Gastroesophageal sphincter (tissue), 3 donors: ENCODE results near the gene NRROS.

Experiments used
- EP300 ChIP-seq: sonication (generic); formaldehyde crosslinking; IDR thresholded peaks from one replicate; pipeline ENCODE4 v1.6.1; 2017; ENCODE audit warnings: antibody characterized with exemption, mild to moderate bottlenecking
- POLR2A ChIP-seq, 2 donors: fragments of 450-650 bp; IDR thresholded peaks; one replicate each; pipeline ENCODE4 v1.6.1; 2017; ENCODE audit warnings: antibody characterized with exemption in 2 of 2, mild to moderate bottlenecking in 2 of 2, moderate library complexity in 1 of 2
- POLR2AphosphoS5 ChIP-seq: sonication (generic); formaldehyde crosslinking; IDR thresholded peaks from one replicate; pipeline ENCODE4 v1.6.1; 2017; ENCODE audit warnings: antibody characterized with exemption
- TF ChIP-seq, protein P1 (sequence below), 4 experiments: fragments of 200-600 bp in 2 of 4; fragments of 450-650 bp in 2 of 4; sonication (generic) in 1 of 4; IDR thresholded peaks; one replicate each; pipeline ENCODE4 v1.5.1; 2017 to 2019; ENCODE audit warnings: antibody characterized with exemption in 4 of 4, mild to moderate bottlenecking in 2 of 4, moderate library complexity in 2 of 4

DNA sequence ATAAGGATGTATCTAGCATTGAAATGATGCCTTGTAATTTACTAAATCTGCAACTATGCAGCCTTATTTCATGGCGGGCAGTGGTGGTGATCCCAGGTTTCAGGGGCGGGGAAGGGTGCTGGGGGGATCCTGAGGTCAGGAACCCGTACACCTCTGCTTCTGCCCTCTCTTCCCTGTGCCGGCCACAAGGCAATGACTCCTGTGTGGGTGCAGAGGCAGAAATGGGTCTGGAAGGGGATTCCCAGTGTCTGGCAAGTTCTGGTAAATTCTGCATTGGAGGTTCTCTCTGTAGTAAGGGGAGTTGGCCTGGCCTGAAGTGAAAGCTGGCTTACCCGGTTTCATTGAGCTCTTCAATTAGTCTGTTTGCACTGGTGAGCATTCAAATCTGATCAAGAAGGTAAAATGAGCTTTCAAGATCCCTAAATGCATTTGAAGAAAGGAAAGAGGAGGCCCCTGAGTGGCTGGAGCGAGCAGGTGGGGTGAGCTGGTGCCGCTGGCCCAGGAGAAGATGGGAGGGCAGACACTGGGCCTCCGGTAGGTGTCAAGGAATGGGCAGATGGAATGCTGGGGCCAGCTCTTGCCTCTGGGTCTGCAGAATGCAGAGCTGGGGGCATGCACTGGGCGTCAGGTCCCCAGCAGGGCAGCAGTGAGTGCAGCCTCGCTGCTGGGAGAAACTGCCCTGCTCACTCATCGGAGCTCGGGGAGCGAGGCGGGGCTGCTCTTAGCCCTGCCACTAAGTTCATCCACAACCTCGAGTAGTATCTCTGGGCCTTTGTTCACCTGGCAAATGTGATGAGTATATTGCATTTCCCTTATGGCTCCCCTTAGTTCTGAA, 13.7 kb downstream of the NRROS start:
- TF ChIP-seq POLR2AphosphoS5 (no peak), POLR2A (IDR thresholded peaks at IDR 0.05) (no peak), EP300 (no peak)
- TF ChIP-seq, protein P1, sequence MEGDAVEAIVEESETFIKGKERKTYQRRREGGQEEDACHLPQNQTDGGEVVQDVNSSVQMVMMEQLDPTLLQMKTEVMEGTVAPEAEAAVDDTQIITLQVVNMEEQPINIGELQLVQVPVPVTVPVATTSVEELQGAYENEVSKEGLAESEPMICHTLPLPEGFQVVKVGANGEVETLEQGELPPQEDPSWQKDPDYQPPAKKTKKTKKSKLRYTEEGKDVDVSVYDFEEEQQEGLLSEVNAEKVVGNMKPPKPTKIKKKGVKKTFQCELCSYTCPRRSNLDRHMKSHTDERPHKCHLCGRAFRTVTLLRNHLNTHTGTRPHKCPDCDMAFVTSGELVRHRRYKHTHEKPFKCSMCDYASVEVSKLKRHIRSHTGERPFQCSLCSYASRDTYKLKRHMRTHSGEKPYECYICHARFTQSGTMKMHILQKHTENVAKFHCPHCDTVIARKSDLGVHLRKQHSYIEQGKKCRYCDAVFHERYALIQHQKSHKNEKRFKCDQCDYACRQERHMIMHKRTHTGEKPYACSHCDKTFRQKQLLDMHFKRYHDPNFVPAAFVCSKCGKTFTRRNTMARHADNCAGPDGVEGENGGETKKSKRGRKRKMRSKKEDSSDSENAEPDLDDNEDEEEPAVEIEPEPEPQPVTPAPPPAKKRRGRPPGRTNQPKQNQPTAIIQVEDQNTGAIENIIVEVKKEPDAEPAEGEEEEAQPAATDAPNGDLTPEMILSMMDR (IDR thresholded peaks at IDR 0.05) = no peak
